GM12891 (cell line): Measurements from ENCODE around the gene OR51I2.

Source experiments
- PAX5 ChIP-seq: IDR thresholded peaks from 2 replicates; pipeline ENCODE4 v1.6.1; 2011; ENCODE audit warnings: low read length, moderate library complexity, mild to moderate bottlenecking; ENCODE audit not compliant: insufficient read depth, severe bottlenecking
- POLR2A ChIP-seq: IDR thresholded peaks from 2 replicates; pipeline ENCODE4 v1.6.1; 2011; ENCODE audit warnings: low read depth, low read length, control low read depth
- POLR2AphosphoS5 ChIP-seq: IDR thresholded peaks from 2 replicates; pipeline ENCODE4 v1.6.1; 2011; ENCODE audit warnings: low read depth, low read length, control low read depth
- POU2F2 ChIP-seq: IDR thresholded peaks from 2 replicates; pipeline ENCODE4 v1.6.1; 2011; ENCODE audit warnings: low read depth, mild to moderate bottlenecking, control low read depth, low read length, moderate library complexity
- SPI1 ChIP-seq: IDR thresholded peaks from 2 replicates; pipeline ENCODE4 v1.6.1; 2011; ENCODE audit warnings: low read depth, low read length, control low read depth
- TAF1 ChIP-seq: IDR thresholded peaks from 2 replicates; pipeline ENCODE4 v1.6.1; 2011; ENCODE audit warnings: low read depth, low read length, control low read depth

DNA sequence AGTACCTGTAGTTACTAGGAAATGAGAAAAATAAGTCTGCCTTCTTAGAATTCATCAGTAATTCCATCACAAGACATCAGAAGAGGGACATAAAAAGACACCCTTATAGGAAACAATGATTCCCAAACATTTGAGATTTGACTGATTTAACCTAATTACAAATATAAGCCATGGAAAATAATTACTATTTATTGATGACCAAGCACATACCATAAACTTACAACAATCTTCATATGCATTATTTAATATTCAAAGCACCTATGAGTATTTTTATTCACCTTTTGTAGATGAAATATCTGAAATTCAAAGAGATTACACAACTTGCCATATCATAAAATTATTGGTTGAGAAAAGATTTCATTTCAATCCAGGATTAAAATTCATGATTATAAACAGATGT, 24.8 kb downstream of the OR51I2 start:
- no peak for TF ChIP-seq POLR2A
- no peak for TF ChIP-seq PAX5
- no peak for TF ChIP-seq POLR2AphosphoS5
- no peak for TF ChIP-seq SPI1
- no peak for TF ChIP-seq POU2F2
- TF ChIP-seq TAF1: no peak
